ENCODE measurements around the gene PHACTR4. TPM values are rescaled to one million over a fixed set of nuclear protein-coding genes. Genes with fewer than 3 reads are reported as not detected.

Gene PHACTR4
- total and polyA plus RNA-seq, 2 of the 13 experiments (the other 11 are each of a cell fraction or from before 2014, with no cell fraction given) = 13.9 to 17.1 TPM

DNA sequence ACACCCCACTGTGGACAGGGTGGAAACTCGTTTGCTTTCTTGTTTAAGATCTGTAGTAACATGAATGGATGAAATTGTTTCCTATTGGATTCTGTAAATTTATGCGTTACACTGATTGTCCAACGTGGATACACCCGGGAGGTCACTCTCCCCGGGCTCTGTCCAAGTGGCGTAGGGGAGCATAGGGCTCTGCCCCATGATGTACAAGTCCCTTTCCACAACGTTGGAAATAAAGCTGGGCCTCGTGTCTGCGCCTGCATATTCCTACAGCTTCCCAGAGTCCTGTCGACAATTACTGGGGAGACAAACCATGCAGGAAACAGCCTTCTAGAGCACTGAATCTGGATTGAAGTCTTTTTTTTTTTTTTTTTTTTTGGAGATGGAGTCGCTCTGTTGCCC, 137.7 kb downstream of the PHACTR4 start (continued):
- 0 out of 2 replicates have a peak, but pooled peaks have one; percentile 33 for TF ChIP-seq ZFP91 (CRISPR knock-in tag; IDR thresholded peaks at IDR 0.05; ENCODE audit: borderline replicate concordance)
- TF ChIP-seq ZNF44 (CRISPR knock-in tag; IDR thresholded peaks at IDR 0.05) = no peak
- TF ChIP-seq XRCC5 (optimal IDR thresholded peaks at IDR 0.05; ENCODE audit: low read length) = peak; percentile 10
- TF ChIP-seq POLR2A (IDR thresholded peaks at IDR 0.05; ENCODE audit: insufficient read depth in 1 of 2, low read depth in 2 of 2, low read length in 2 of 2) = peak; percentile 47 to 48; a peak in 3 of 4 replicates
- TF ChIP-seq RBM22 (optimal IDR thresholded peaks at IDR 0.05; ENCODE audit: low read length) = peak; percentile 97
- TF ChIP-seq KDM5A (IDR thresholded peaks at IDR 0.05; ENCODE audit: borderline replicate concordance, low read length) = 0 out of 2 replicates have a peak, but pooled peaks have one; percentile 2
- TF ChIP-seq SPEN (CRISPR knock-in tag; IDR thresholded peaks at IDR 0.05; ENCODE audit: low read depth) = no peak
- no peak for TF ChIP-seq MTA1 (CRISPR knock-in tag; IDR thresholded peaks at IDR 0.05; ENCODE audit: borderline replicate concordance)
- 0 out of 2 replicates have a peak, but pooled peaks have one; percentile 22 for TF ChIP-seq STAT6 (CRISPR knock-in tag; IDR thresholded peaks at IDR 0.05; ENCODE audit: borderline replicate concordance)
- TF ChIP-seq ARID2 (CRISPR knock-in tag; IDR thresholded peaks at IDR 0.05; ENCODE audit: borderline replicate concordance) = no peak
- TF ChIP-seq, protein P1, sequence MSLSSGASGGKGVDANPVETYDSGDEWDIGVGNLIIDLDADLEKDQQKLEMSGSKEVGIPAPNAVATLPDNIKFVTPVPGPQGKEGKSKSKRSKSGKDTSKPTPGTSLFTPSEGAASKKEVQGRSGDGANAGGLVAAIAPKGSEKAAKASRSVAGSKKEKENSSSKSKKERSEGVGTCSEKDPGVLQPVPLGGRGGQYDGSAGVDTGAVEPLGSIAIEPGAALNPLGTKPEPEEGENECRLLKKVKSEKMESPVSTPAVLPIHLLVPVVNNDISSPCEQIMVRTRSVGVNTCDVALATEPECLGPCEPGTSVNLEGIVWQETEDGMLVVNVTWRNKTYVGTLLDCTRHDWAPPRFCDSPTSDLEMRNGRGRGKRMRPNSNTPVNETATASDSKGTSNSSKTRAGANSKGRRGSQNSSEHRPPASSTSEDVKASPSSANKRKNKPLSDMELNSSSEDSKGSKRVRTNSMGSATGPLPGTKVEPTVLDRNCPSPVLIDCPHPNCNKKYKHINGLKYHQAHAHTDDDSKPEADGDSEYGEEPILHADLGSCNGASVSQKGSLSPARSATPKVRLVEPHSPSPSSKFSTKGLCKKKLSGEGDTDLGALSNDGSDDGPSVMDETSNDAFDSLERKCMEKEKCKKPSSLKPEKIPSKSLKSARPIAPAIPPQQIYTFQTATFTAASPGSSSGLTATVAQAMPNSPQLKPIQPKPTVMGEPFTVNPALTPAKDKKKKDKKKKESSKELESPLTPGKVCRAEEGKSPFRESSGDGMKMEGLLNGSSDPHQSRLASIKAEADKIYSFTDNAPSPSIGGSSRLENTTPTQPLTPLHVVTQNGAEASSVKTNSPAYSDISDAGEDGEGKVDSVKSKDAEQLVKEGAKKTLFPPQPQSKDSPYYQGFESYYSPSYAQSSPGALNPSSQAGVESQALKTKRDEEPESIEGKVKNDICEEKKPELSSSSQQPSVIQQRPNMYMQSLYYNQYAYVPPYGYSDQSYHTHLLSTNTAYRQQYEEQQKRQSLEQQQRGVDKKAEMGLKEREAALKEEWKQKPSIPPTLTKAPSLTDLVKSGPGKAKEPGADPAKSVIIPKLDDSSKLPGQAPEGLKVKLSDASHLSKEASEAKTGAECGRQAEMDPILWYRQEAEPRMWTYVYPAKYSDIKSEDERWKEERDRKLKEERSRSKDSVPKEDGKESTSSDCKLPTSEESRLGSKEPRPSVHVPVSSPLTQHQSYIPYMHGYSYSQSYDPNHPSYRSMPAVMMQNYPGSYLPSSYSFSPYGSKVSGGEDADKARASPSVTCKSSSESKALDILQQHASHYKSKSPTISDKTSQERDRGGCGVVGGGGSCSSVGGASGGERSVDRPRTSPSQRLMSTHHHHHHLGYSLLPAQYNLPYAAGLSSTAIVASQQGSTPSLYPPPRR (CRISPR knock-in tag; IDR thresholded peaks at IDR 0.05; ENCODE audit: borderline replicate concordance) = no peak
- TF ChIP-seq ZNF615 (CRISPR knock-in tag; IDR thresholded peaks at IDR 0.05; ENCODE audit: borderline replicate concordance) = 0 out of 2 replicates have a peak, but pooled peaks have one; percentile 22
- no peak for TF ChIP-seq TMF1 (CRISPR knock-in tag; IDR thresholded peaks at IDR 0.05; ENCODE audit: low read depth)
- TF ChIP-seq KAT8 (CRISPR knock-in tag; IDR thresholded peaks at IDR 0.05) = no peak
- TF ChIP-seq EHMT2 (IDR thresholded peaks at IDR 0.05; ENCODE audit: borderline replicate concordance, low read depth, low read length) = no peak
- no peak for TF ChIP-seq ZNF552 (CRISPR knock-in tag; IDR thresholded peaks at IDR 0.05; ENCODE audit: borderline replicate concordance)
- 0 out of 2 replicates have a peak, but pooled peaks have one; percentile 7 for TF ChIP-seq KAT7 (CRISPR knock-in tag; IDR thresholded peaks at IDR 0.05; ENCODE audit: borderline replicate concordance)
- TF ChIP-seq ZFX (CRISPR knock-in tag; IDR thresholded peaks at IDR 0.05; ENCODE audit: low read depth) = peak; percentile 14; the same call in 1 of the 2 replicates
- TF ChIP-seq RFX1 (IDR thresholded peaks at IDR 0.05) = no peak
